SH-SY5Y (cell line): ENCODE results near the gene TBCEL.

Source experiments
- GATA2 ChIP-seq: IDR thresholded peaks from 2 replicates; pipeline ENCODE4 v1.6.1; 2011; ENCODE audit warnings: mild to moderate bottlenecking, low read depth, low read length
- GATA3 ChIP-seq: IDR thresholded peaks from 2 replicates; pipeline ENCODE4 v1.6.1; 2011; ENCODE audit warnings: low read depth, mild to moderate bottlenecking, low read length, moderate library complexity

GRCh38 chr11:120974466-120974865, 49.4 kb upstream of the TBCEL start:
- no peak for TF ChIP-seq GATA2
- TF ChIP-seq GATA3, result no peak
